Hepatocyte (in vitro differentiated cells): Measurements from ENCODE around the gene CTNNA2.

Experiments
- EZH2 ChIP-seq: fragments of 200-600 bp; sonication (generic); IDR thresholded peaks from 2 replicates; pipeline ENCODE4 v1.6.1; 2016; ENCODE audit warnings: antibody characterized with exemption, mild to moderate bottlenecking, borderline replicate concordance
- EZH2phosphoT487 ChIP-seq: fragments of 200-600 bp; sonication (generic); IDR thresholded peaks from one replicate; pipeline ENCODE4 v1.6.1; 2018; ENCODE audit warnings: antibody characterized with exemption, mild to moderate bottlenecking, low read depth, moderate library complexity; ENCODE audit not compliant: unreplicated experiment, severe bottlenecking
- TF ChIP-seq, protein P1 (sequence below): fragments of 200-600 bp; sonication (generic); IDR thresholded peaks from 2 replicates; pipeline ENCODE4 v1.5.1; 2016; ENCODE audit warnings: antibody characterized with exemption, mild to moderate bottlenecking; ENCODE audit not compliant: poor library complexity

DNA sequence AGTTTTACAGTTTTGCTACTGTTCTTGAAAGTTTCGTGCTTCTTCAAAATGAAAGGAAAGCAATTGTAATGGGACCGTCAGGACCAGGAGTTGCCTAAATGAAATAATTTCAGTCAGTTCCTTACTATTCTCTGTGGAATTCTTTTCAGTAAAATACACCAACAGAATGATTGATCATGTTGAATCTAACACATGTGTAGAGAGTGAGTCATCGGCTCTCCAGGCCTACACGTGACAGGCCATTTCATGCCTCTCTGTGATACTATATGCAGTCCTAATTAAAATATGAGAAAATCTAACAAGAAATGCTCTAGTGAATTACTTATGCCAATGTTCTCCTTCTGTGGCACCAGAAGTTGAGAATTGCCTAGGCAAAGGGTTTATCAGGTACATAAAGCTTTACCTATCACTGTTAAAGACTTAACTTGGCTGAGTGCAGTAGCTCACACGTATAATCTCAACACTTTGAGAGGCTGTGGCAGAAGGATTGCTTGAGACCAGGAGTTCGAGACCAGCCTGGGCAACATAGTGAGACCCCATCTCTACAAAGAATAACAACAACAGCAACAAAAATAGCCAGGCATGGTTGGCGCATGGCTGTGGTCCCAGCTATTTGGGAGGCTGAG, 592.3 kb downstream of the CTNNA2 start:
- TF ChIP-seq, protein P1, sequence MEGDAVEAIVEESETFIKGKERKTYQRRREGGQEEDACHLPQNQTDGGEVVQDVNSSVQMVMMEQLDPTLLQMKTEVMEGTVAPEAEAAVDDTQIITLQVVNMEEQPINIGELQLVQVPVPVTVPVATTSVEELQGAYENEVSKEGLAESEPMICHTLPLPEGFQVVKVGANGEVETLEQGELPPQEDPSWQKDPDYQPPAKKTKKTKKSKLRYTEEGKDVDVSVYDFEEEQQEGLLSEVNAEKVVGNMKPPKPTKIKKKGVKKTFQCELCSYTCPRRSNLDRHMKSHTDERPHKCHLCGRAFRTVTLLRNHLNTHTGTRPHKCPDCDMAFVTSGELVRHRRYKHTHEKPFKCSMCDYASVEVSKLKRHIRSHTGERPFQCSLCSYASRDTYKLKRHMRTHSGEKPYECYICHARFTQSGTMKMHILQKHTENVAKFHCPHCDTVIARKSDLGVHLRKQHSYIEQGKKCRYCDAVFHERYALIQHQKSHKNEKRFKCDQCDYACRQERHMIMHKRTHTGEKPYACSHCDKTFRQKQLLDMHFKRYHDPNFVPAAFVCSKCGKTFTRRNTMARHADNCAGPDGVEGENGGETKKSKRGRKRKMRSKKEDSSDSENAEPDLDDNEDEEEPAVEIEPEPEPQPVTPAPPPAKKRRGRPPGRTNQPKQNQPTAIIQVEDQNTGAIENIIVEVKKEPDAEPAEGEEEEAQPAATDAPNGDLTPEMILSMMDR: no peak
- TF ChIP-seq EZH2phosphoT487 (no peak), EZH2 (no peak)
